Measurements from ENCODE around the gene NAALADL2. TPM values are rescaled to one million over a fixed set of nuclear protein-coding genes. Genes with fewer than 3 reads are reported as not detected.

NAALADL2 gene
- total RNA-seq, 1 experiment from 2014 or later: 12.8 TPM

DNA sequence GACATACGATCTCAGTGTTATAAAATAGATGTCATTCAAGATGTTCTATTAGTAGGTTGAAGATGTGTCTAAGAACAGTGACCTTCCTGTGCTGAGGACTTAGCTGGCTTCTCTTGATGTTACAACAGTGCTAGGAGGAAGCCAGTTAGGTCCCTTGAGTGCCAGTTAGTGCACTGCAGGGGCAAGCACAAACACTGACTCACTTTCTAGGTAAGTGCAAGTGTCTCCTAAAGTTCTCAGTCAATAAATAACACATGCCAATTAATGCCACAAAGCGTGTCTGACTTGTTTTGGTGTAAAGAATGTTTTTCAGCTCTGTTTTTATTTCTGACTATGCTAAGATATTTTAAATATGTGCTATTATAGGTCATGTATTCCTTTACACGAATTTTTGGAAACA, 211.8 kb downstream of the NAALADL2 start:
- Histone ChIP-seq H3K27ac (no peak overlapping the region), H3K36me3 (ENCODE audit: low read depth) (no peaks in the 10 kb centered on the region), H3K9me3 (ENCODE audit: insufficient read depth, low read depth) (no peaks in the 10 kb centered on the region), H2AFZ (no peak overlapping the region), H3K4me1 (replicated peaks; ENCODE audit: insufficient read depth) (peaks cover 6% of the 10 kb centered on the region; the same call in 1 of the 2 replicates), H3K79me2 (ENCODE audit: low read depth) (no peaks in the 10 kb centered on the region), H4K20me1 (ENCODE audit: insufficient read depth) (no peaks in the 10 kb centered on the region), H3K9me2 (ENCODE audit: insufficient read depth) (no peaks in the 10 kb centered on the region), H3K4me3 (no peak overlapping the region), H3F3A (ENCODE audit: insufficient read depth, low read depth) (no peaks in the 10 kb centered on the region), H3K4me2 (no peak overlapping the region), H3K27me3 (ENCODE audit: insufficient read depth, low read depth) (no peaks in the 10 kb centered on the region)
- TF ChIP-seq, protein P1, sequence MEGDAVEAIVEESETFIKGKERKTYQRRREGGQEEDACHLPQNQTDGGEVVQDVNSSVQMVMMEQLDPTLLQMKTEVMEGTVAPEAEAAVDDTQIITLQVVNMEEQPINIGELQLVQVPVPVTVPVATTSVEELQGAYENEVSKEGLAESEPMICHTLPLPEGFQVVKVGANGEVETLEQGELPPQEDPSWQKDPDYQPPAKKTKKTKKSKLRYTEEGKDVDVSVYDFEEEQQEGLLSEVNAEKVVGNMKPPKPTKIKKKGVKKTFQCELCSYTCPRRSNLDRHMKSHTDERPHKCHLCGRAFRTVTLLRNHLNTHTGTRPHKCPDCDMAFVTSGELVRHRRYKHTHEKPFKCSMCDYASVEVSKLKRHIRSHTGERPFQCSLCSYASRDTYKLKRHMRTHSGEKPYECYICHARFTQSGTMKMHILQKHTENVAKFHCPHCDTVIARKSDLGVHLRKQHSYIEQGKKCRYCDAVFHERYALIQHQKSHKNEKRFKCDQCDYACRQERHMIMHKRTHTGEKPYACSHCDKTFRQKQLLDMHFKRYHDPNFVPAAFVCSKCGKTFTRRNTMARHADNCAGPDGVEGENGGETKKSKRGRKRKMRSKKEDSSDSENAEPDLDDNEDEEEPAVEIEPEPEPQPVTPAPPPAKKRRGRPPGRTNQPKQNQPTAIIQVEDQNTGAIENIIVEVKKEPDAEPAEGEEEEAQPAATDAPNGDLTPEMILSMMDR (conservative IDR thresholded peaks at IDR 0.05): no peak
- TF ChIP-seq EZH2 (IDR thresholded peaks at IDR 0.05; ENCODE audit: low read depth): no peak
- no TSS peak for BruUV-seq (replicated peaks)
- intact Hi-C loops (cut with micrococcal nuclease; ENCODE audit: unreplicated experiment): no loop called here
- POLR2A ChIA-PET (ENCODE audit: unreplicated experiment): no interaction called here
- CTCF ChIA-PET: no interaction called here
- peak; percentile 3 to 84 for DNase-seq

DNA sequence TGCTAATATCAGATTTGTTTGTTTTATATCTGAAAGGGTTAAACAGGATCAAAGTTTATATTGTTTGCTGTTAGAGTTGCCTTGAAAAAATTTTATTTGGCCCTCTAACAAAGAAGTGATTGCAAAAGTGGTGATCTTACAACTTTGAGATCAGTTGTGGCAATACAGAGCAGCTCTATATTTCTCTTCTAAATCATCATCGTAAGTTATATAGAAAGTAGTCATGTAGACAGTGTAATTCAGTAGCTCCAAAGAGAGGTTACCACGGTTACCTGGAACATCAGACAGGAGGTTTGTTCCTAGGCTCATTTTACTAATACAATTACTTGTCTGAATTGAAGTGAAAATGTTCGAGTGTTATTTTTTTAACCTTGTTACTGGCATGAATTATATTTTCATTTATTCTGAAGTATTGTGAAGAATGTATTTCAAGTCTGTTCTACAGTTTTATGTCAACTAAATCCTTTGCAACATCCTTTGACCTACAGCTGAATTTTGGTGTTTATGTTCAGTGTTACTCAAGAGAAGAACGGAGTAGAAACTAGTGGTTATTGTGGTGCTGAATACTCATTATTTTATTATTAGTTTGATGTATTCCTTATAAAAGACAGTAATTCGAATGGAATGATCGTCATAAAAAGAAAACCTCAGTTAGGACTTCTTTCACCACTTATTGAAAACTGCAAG, 214.2 kb downstream of the NAALADL2 start:
- Histone ChIP-seq H4K20me1 (ENCODE audit: insufficient read depth) (no peaks in the 10 kb centered on the region), H3K27me3 (ENCODE audit: insufficient read depth, low read depth) (no peaks in the 10 kb centered on the region), H3K27ac (no peak overlapping the region), H3K36me3 (ENCODE audit: low read depth) (no peaks in the 10 kb centered on the region), H2AFZ (no peak overlapping the region), H3K79me2 (ENCODE audit: low read depth) (no peaks in the 10 kb centered on the region), H3F3A (ENCODE audit: insufficient read depth, low read depth) (no peaks in the 10 kb centered on the region), H3K9me3 (ENCODE audit: insufficient read depth, low read depth) (no peaks in the 10 kb centered on the region), H3K9me2 (ENCODE audit: insufficient read depth) (no peaks in the 10 kb centered on the region), H3K4me1 (replicated peaks; ENCODE audit: insufficient read depth) (peaks cover 6% of the 10 kb centered on the region; the same call in 1 of the 2 replicates), H3K4me3 (no peak overlapping the region), H3K4me2 (no peak overlapping the region)
- BruUV-seq (replicated peaks): no TSS peak
- no peak for DNase-seq
- intact Hi-C loops (cut with micrococcal nuclease; ENCODE audit: unreplicated experiment): no loop called here
- POLR2A ChIA-PET (ENCODE audit: unreplicated experiment): no interaction called here
- CTCF ChIA-PET: no interaction called here
- no peak for TF ChIP-seq EZH2 (IDR thresholded peaks at IDR 0.05; ENCODE audit: low read depth)
- TF ChIP-seq, protein P1 (conservative IDR thresholded peaks at IDR 0.05): no peak

DNA sequence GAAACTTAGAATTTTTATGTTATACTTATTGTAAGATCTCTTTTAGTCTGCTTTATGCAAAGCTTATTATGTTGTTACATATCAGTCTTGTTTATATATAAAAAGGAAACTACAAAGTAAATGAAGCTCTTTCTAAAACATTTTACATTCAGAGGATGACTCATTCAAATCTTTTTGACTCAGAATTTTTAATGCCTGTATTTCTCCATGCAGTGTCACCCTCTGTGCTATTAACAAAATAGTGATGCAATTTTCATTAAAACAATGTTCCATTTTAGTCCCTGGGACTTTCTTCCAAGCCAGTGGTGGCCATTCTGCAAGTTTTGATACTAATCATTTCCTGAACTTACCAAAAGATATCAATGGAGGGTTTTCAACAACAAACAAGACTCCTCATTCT, 216.1 kb downstream of the NAALADL2 start:
- Histone ChIP-seq H3K79me2 (ENCODE audit: low read depth) (no peaks in the 10 kb centered on the region), H3F3A (ENCODE audit: insufficient read depth, low read depth) (no peaks in the 10 kb centered on the region), H3K9me2 (ENCODE audit: insufficient read depth) (no peaks in the 10 kb centered on the region; the same call in 1 of the 2 replicates), H3K9me3 (ENCODE audit: insufficient read depth, low read depth) (no peaks in the 10 kb centered on the region), H4K20me1 (ENCODE audit: insufficient read depth) (no peaks in the 10 kb centered on the region), H3K36me3 (ENCODE audit: low read depth) (no peaks in the 10 kb centered on the region), H3K4me3 (no peak overlapping the region), H3K27ac (no peak overlapping the region), H3K4me2 (no peak overlapping the region), H3K4me1 (replicated peaks; ENCODE audit: insufficient read depth) (peaks cover 6% of the 10 kb centered on the region; the same call in 1 of the 2 replicates), H3K27me3 (ENCODE audit: insufficient read depth, low read depth) (no peaks in the 10 kb centered on the region), H2AFZ (no peak overlapping the region)
- ChIA-PET CTCF (interaction anchor here (0.7 kb wide), 1 partner anchor 212 kb away, joined by 4 read pairs; no protein-coding TSS in a partner anchor), POLR2A (ENCODE audit: unreplicated experiment) (interaction anchor here (0.6 kb wide), 1 partner anchor 104 kb away, joined by 8 read pairs; no protein-coding TSS in a partner anchor)
- no peak for TF ChIP-seq EZH2 (IDR thresholded peaks at IDR 0.05; ENCODE audit: low read depth)
- TF ChIP-seq, protein P1 (conservative IDR thresholded peaks at IDR 0.05): no peak
- no TSS peak for BruUV-seq (replicated peaks)
- intact Hi-C loops (cut with micrococcal nuclease; ENCODE audit: unreplicated experiment): no loop called here
- no peak for DNase-seq
